Fibroblast of lung (primary cell): ENCODE data around the gene LOC101059915.
"Not testable (repeated sequence)": the region's sequence is repeated elsewhere in the genome, so short reads cannot be mapped to it uniquely, and the experiment has no call there.

Source experiments
- DNase-seq, 2 donors: peaks; one replicate each; pipeline versions ENCODE4 v3.0.0 to v3.0.0-alpha.2; 2010; ENCODE audit warnings: low read depth in 2 of 2
- H2AFZ ChIP-seq: 2 replicates; pipeline ENCODE4 v1.5.1; 2012; ENCODE audit warnings: low read length, control low read depth, inconsistent platforms
- H3K27ac ChIP-seq: 2 replicates; pipeline ENCODE4 v1.5.1; 2011; ENCODE audit warnings: low read length, control low read depth; ENCODE audit not compliant: insufficient read depth
- H3K27me3 ChIP-seq: 2 replicates; pipeline ENCODE4 v1.5.1; 2011; ENCODE audit warnings: mild to moderate bottlenecking, low read length; ENCODE audit not compliant: control insufficient read depth, insufficient read depth
- H3K36me3 ChIP-seq: 2 replicates; pipeline ENCODE4 v1.5.1; 2011; ENCODE audit warnings: low read length; ENCODE audit not compliant: control insufficient read depth, insufficient read depth
- H3K4me1 ChIP-seq: 2 replicates; pipeline ENCODE4 v1.5.1; 2011; ENCODE audit warnings: low read length; ENCODE audit not compliant: control insufficient read depth, insufficient read depth; ENCODE audit errors: extremely low read depth
- H3K4me2 ChIP-seq: 2 replicates; pipeline ENCODE4 v1.5.1; 2011; ENCODE audit warnings: low read length, control low read depth; ENCODE audit not compliant: insufficient read depth; ENCODE audit errors: extremely low read depth
- H3K4me3 ChIP-seq, 4 experiments: fragments of 200-600 bp in 1 of 4; sonication (generic) in 1 of 4; replicated peaks in 1 of 4; 2 replicates each; pipeline ENCODE4 v1.5.1; 2011 to 2016; ENCODE audit warnings: low read length in 4 of 4, low read depth in 3 of 4, mild to moderate bottlenecking in 3 of 4, control low read depth in 2 of 4, inconsistent platforms in 1 of 4, mixed read lengths in 1 of 4; ENCODE audit not compliant: insufficient read depth in 1 of 4; ENCODE audit errors: control extremely low read depth in 1 of 4
- H3K79me2 ChIP-seq: 2 replicates; pipeline ENCODE4 v1.5.1; 2012; ENCODE audit warnings: mild to moderate bottlenecking, low read length, inconsistent platforms; ENCODE audit not compliant: control insufficient read depth, insufficient read depth
- H3K9ac ChIP-seq: 2 replicates; pipeline ENCODE4 v1.5.1; 2011; ENCODE audit warnings: mild to moderate bottlenecking, low read length, control low read depth; ENCODE audit not compliant: insufficient read depth
- H3K9me3 ChIP-seq: 2 replicates; pipeline ENCODE4 v1.5.1; 2012; ENCODE audit warnings: low read depth, low read length; ENCODE audit not compliant: control insufficient read depth, insufficient read depth
- H4K20me1 ChIP-seq: 2 replicates; pipeline ENCODE4 v1.5.1; 2011; ENCODE audit warnings: low read length; ENCODE audit not compliant: control insufficient read depth, insufficient read depth; ENCODE audit errors: extremely low read depth

LOC101059915 gene

GRCh38 chrX:71698299-71699022 is 31.1 kb downstream of the LOC101059915 start:
- not testable (repeated sequence) for H3K79me2 ChIP-seq, H3K4me1 ChIP-seq, H3K27me3 ChIP-seq, H3K4me3 ChIP-seq, H3K36me3 ChIP-seq, H2AFZ ChIP-seq, H3K4me2 ChIP-seq, H3K9me3 ChIP-seq, H4K20me1 ChIP-seq, DNase-seq, H3K27ac ChIP-seq, H3K9ac ChIP-seq

- H3K36me3 ChIP-seq, H3K9me3 ChIP-seq, H3K4me1 ChIP-seq, H3K27me3 ChIP-seq, H2AFZ ChIP-seq, H3K79me2 ChIP-seq, H3K4me2 ChIP-seq, H4K20me1 ChIP-seq, H3K27ac ChIP-seq, H3K4me3 ChIP-seq, H3K9ac ChIP-seq, DNase-seq: not testable (repeated sequence)
These were observed 31.6 kb downstream of the LOC101059915 start for GRCh38 chrX:71699023-71699344.

DNA sequence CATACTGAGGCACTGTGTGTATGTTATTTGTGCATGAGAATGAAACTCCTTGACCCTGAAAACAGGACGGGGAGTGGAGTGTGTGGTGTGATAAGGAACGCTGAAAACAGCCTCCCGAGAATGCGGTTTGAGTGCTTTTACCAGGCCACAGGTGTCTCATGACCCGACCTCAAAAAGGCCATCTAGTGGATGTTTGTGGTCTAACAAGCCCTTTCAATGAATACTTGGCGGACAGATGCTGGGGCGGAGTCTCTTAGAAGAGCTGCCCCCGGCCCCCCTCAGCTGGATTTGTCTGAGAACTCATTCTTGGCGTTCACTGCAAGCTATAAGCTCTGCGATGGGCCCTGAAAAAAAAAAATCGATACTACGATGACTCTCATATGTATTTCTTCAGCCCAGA is 35.5 kb downstream of the LOC101059915 start:
- H3K4me1 ChIP-seq, H3K27ac ChIP-seq, H3K79me2 ChIP-seq, H3K4me2 ChIP-seq, H3K9ac ChIP-seq, H3K4me3 ChIP-seq, H4K20me1 ChIP-seq, H3K9me3 ChIP-seq, H2AFZ ChIP-seq, H3K36me3 ChIP-seq, H3K27me3 ChIP-seq, DNase-seq: not testable (repeated sequence)

GRCh38 chrX:71714064-71714463 is 46.7 kb downstream of the LOC101059915 start:
- H3K4me2 ChIP-seq, H4K20me1 ChIP-seq, H3K4me1 ChIP-seq, H3K9ac ChIP-seq, H3K27ac ChIP-seq, H3K4me3 ChIP-seq, DNase-seq, H3K79me2 ChIP-seq, H3K9me3 ChIP-seq, H3K27me3 ChIP-seq, H3K36me3 ChIP-seq, H2AFZ ChIP-seq: not testable (repeated sequence)

- not testable (repeated sequence) for H3K4me2 ChIP-seq, DNase-seq, H3K36me3 ChIP-seq, H4K20me1 ChIP-seq, H3K9ac ChIP-seq, H2AFZ ChIP-seq, H3K4me3 ChIP-seq, H3K4me1 ChIP-seq, H3K27me3 ChIP-seq, H3K79me2 ChIP-seq, H3K27ac ChIP-seq, H3K9me3 ChIP-seq
These were observed 48.2 kb downstream of the LOC101059915 start for GRCh38 chrX:71715551-71715950.

DNA sequence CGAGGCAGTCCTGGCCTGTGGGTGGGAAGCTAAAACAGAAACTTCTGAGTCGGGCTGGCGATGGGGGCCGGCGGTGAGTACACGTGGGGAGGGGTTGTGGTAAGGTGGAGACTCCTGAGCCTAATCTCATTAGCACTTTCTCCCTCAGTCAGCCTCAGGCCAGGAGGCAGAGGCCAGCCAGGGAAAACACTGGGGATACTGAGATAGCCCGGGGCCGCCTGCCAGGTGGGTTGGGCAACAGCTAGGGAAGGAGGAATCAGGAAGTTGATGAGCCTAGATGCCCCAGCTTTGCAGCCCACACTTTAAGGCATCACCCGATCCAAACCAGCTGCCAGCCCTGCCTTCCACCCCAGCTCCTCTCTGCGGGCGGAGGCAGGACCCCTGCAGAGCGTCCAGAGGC is 49.0 kb downstream of the LOC101059915 start:
- not testable (repeated sequence) for H3K9ac ChIP-seq, DNase-seq, H2AFZ ChIP-seq, H3K4me1 ChIP-seq, H3K27ac ChIP-seq, H3K9me3 ChIP-seq, H3K4me3 ChIP-seq, H3K4me2 ChIP-seq, H3K27me3 ChIP-seq, H3K36me3 ChIP-seq, H4K20me1 ChIP-seq, H3K79me2 ChIP-seq

DNA sequence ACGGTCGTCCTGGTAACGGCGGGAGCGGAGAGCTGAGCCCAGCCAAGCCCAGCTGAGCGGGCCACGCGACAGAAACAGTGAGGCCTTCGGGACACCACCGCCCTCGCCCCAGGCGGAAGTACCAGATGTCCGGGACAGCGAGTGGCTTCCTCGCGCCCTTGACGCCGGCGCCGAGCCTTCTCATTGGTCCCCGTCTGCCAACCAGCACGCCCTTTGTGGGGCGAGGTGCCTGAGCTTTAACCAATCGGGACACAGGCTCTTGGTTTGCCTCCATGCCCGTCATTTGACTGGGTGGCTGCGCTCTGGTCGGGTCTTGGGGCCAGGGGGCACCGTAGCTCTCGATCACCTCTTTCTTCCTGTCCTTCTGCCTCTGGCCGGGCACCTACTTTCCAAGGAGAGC is 50.8 kb downstream of the LOC101059915 start, which contains the start of gene CXorf49:
Gene CXorf49 (minus strand): TSS at position 101 of the 400 bp plus-strand sequence. CDS start 134 bp downstream, outside the sequence.
- H3K9me3 ChIP-seq, H3K4me2 ChIP-seq, H3K79me2 ChIP-seq, H3K4me3 ChIP-seq, H3K36me3 ChIP-seq, H3K27me3 ChIP-seq, DNase-seq, H2AFZ ChIP-seq, H4K20me1 ChIP-seq, H3K4me1 ChIP-seq, H3K9ac ChIP-seq, H3K27ac ChIP-seq: not testable (repeated sequence)
